Ectodermal cell (in vitro differentiated cells): ENCODE results near the gene NAA40.
A peak's percentile ranks its signal among the peaks of the same experiment; 100 is the strongest.

Experiments
- H3K27ac ChIP-seq: 2 replicates; pipeline ENCODE4 v1.7.0; 2013; ENCODE audit warnings: mild to moderate bottlenecking, low read depth, low read length; ENCODE audit not compliant: insufficient read depth, poor library complexity, severe bottlenecking
- H3K27me3 ChIP-seq: 2 replicates; pipeline ENCODE4 v1.7.0; 2013; ENCODE audit warnings: mild to moderate bottlenecking, low read length; ENCODE audit not compliant: insufficient read depth, control insufficient read depth, poor library complexity, severe bottlenecking
- H3K36me3 ChIP-seq: one replicate; pipeline ENCODE4 v1.7.0; 2013; ENCODE audit warnings: low read length; ENCODE audit not compliant: control insufficient read depth, insufficient read depth
- H3K4me1 ChIP-seq: one replicate; pipeline ENCODE4 v1.7.0; 2013; ENCODE audit warnings: low read length; ENCODE audit not compliant: control insufficient read depth, insufficient read depth
- H3K4me3 ChIP-seq: 2 replicates; pipeline ENCODE4 v1.7.0; 2013; ENCODE audit warnings: low read depth, low read length, control low read depth; ENCODE audit not compliant: insufficient read depth
- H3K9me3 ChIP-seq: 2 replicates; pipeline ENCODE4 v1.7.0; 2013; ENCODE audit warnings: mild to moderate bottlenecking, low read length, moderate library complexity; ENCODE audit not compliant: control insufficient read depth
- WGBS, 2 experiments: methylation state at CpG; one replicate each; pipeline ENCODE4 v1.1.7; 2013; ENCODE audit warnings: missing lambda C conversion rate in 2 of 2; 5-methylcytosine and 5-hydroxymethylcytosine counted together

NAA40 gene

DNA sequence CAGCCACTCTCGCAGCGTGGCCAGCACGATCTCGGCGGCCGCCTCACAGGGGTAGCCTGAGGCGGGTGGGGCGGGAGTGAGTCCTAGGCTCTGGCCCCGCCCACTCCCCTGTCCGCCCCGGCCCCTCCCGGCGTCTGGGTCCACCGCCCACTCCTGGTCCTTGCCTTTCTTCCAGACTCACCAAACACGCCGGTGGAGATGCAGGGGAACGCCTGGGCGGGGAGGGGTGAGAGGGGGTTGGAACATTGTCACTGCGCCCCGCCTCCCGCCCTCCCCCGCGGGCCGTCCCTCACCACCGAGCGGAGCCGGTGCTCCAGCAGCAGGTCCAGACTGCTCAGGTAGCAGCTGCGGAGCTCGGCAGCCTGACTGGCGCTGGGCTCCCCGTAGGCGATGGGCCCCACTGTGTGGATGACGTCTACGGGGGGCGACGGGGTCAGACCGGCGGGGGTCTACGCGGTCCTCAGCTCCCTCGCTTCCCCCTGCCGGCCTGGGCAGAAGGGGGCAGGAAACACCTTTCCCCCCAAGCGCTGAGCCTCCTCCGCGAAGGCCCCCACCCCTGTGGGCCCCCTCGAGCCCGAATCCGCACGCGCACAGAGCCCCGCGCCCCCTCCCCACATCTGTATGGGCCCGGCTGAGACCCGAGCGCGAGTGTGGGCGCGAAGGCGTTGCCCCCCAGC, 60.7 kb downstream of the NAA40 start:
- Histone ChIP-seq H3K27ac (no peak overlapping the region), H3K4me1 (peaks cover 22% of the 10 kb centered on the region), H3K9me3 (no peaks in the 10 kb centered on the region), H3K27me3 (peaks cover 36% of the 10 kb centered on the region), H3K4me3 (peak overlapping the region; percentile 15), H3K36me3 (peaks cover 14% of the 10 kb centered on the region)
- WGBS, 2 experiments, result 2% methylated on average over 59 of the region's 59 CpGs

DNA sequence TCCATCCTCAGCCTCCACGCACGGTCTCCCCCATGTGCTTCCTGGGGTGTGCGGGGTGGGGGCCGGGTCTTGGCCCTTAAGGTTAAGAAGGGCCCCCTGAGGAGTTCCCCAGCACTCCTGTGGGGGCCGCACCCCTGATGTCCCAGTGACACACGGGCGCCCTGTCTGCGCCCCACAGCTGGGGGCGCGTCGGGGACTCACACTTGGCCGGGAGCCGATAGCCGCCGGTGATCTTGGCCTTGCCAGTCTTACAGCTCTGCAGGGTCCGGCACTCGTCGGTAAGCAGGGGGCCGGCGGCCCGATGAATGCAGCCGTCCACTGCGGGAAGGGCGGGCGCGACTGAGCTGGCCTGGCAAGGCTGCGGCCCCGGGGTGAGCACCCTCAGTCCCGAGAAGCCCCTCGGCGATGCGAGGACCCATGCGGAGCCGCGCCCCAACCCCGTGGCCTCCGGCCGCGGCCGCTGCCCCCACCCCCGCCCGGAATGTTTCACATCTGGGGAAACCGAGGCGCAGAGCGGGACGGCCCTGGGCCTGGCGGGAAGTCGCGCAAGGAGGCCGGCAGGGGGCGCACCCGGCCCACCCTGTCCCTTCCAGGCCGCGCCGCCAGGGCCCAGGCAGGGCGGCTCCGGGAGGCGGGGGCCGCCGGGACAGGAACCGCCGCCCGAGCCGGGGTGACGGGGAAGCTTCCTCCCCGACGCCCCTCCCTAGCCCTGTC, 61.4 kb downstream of the NAA40 start:
- Histone ChIP-seq H3K27ac (no peak overlapping the region), H3K27me3 (peaks cover 42% of the 10 kb centered on the region), H3K4me1 (peaks cover 22% of the 10 kb centered on the region), H3K36me3 (peaks cover 14% of the 10 kb centered on the region), H3K9me3 (no peaks in the 10 kb centered on the region), H3K4me3 (peak overlapping the region; percentile 15)
- WGBS, 2 experiments, result 2 to 3% methylated on average over 67 of the region's 67 CpGs

DNA sequence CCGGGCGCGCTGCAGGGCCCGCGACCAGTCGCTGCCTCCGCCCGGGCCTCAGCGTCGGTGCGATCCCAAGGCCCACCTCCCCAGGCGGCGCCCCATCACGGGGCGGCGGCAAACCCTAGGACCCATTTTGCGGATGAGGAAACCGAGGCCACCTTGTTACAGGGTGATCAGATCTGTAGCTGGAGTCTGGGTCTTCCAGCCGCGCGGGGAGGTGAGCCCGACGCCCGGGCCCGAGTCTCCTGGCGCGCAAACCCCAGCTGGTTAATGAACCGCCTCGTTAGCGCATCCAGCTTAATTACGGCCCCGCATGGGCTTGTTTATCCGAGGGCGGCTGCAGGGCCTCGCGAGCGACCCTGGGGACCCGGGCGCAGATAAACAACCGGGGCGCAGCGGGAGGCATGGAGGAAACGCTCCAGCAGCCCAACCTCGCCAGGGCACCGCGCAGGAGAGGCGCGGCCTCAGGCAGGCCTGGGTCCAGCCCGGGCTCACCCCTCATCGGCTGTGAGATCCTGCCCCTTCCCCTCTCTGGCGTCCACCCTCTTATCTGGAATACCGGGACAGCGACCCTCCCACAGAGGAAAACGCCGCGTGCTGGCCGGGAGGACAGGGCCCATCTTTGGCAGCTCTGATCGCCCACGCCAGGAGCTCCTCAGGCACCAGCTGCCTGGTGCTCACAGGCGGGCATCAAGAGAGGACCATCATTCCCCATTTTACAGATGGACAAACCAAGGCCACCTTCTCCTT, 62.1 kb downstream of the NAA40 start:
- Histone ChIP-seq H3K4me3 (no peak overlapping the region), H3K27me3 (peaks cover 49% of the 10 kb centered on the region), H3K4me1 (peaks cover 22% of the 10 kb centered on the region), H3K36me3 (peaks cover 14% of the 10 kb centered on the region), H3K9me3 (no peaks in the 10 kb centered on the region), H3K27ac (no peak overlapping the region)
- WGBS, 2 experiments, result 70% methylated on average over 60 of the region's 60 CpGs

DNA sequence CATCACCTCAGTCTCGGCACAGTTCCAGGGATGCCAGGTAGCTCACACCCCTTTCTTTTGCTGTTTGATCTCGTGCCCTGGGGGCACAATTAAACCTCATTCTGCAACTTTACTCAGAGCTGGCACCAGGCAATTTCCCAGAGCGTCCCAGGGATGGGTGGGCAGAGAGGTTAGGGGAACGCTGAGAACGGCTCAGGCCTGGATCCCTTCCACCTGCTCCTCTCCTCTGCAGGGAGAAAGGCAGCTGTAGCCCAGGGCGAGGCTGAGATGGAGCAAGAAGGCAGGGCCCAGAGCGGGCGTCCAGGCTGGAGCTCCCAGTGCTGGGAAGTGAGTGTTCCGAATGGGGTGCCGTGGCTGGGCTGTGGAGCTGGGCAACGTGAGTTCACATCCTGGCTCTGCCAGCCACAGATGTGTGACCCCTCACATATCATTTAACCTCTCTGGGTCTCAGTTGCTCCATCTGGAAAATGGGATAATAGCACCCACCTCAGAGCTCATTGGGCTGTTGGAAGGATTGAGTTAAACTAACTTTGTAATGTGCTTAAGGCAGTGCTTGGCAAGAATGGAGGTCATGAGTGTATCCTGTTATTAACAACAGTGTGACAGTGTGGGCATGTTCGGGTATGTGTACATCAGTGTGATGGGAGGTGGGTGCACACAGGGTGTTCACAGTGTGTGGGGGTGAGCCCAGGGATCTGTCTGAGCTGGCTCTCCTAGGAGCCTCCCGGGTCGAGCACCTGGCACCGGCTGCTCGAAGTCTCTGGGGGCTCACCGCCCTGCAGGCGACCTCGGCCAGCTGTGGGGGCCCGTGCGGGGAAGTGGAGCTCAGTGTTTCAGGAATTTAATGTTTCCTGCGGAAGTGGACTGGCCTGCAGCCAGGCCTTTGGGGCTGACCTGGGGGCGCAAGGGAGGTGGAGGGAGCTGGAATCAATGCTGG, 63.0 kb downstream of the NAA40 start:
- H3K9me3 ChIP-seq, result no peaks in the 10 kb centered on the region
- no peak overlapping the region for H3K4me3 ChIP-seq
- peaks cover 25% of the 10 kb centered on the region for H3K4me1 ChIP-seq
- H3K27ac ChIP-seq, result no peak overlapping the region
- H3K36me3 ChIP-seq, result peaks cover 13% of the 10 kb centered on the region
- 89 to 92% methylated on average over 23 of the region's 23 CpGs for WGBS, 2 experiments
- H3K27me3 ChIP-seq, result peaks cover 57% of the 10 kb centered on the region

DNA sequence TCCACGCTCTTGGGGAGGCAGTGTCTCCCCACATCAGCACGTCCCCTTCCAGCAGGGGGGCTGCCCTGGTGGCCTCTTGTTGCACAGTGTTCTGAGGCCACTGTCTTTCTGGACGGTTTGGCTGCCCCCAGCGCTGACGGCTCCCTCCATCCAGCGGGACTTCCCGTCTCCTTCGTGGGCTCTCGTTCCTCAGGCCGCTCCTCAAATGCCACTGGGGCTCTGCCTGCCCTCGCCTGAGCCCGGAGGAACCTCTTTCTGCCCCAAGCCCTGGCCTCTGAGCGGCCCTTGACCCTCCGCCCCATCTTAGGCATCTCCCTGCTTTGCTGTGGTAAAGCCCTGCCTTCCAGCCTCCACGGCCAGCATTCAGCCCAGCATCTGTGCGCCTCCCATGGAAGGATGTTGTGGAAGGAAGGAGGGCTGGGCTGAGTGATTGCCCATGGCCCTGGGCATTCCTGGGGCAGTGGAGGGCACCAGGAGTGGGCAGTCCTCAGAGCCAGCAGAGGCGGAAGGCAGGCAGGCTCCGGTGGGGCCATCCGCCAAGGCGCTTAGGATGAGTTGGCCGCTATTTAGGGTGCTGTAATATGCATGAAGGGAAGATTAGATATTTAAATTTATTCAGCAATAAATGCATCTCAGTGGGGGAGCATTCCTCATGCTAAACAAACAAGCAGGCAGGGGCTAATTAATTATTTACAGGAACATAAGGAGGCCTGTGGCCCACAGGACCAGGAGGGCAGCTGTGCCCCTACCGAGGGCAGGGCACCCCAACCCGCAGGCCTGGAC, 65.2 kb downstream of the NAA40 start:
- H3K27me3 ChIP-seq, result peaks cover 73% of the 10 kb centered on the region
- H3K4me1 ChIP-seq, result peaks cover 20% of the 10 kb centered on the region
- H3K27ac ChIP-seq, result no peak overlapping the region
- H3K36me3 ChIP-seq, result no peaks in the 10 kb centered on the region
- no peak overlapping the region for H3K4me3 ChIP-seq
- WGBS, 2 experiments, result 82 to 84% methylated on average over 23 of the region's 23 CpGs
- no peaks in the 10 kb centered on the region for H3K9me3 ChIP-seq

DNA sequence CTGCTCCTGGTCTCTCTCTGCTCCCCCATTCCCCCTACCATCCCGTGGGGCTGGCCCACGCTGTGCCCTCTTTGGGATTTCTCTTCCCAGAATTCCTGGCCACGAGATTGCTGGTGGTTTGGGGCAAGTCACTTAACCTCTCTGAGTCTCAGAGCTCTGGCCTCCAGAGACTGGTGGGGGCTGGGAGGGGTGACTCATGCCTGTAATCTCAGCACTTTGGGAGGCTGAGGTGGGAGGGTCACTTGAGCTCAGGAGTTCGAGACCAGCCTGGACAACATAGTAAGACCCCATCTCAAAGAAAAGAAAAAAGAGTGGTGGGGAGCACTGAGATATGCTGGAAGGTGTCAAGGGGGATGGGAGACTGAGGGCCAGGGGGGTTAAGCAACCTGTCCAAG, 65.8 kb downstream of the NAA40 start:
- H3K4me3 ChIP-seq, result no peak overlapping the region
- peaks cover 19% of the 10 kb centered on the region for H3K4me1 ChIP-seq
- WGBS, 2 experiments, result 77 to 85% methylated on average over 4 of the region's 4 CpGs
- peaks cover 73% of the 10 kb centered on the region for H3K27me3 ChIP-seq
- H3K36me3 ChIP-seq, result no peaks in the 10 kb centered on the region
- H3K27ac ChIP-seq, result no peak overlapping the region
- H3K9me3 ChIP-seq, result no peaks in the 10 kb centered on the region

DNA sequence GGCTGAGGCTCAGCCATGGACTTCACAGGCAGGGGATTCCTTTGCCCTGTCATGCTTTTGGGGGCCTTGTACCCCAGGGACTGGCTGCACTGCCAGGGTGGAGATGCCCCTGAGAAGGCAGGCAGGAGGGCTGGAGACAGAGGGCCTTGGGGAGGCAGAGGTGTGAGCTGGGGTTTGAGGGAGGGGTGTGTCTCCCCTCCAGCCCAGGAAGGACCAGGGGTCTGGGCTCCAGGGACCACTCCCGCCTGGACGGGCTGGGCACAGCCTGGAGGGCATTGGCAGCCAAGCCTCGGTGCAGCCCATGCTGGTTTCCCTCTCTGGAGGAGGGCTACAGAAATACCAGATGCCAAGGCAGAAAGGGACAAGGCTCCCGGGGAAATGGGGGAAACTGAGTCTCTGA, 66.9 kb downstream of the NAA40 start:
- Histone ChIP-seq H3K27me3 (peaks cover 65% of the 10 kb centered on the region), H3K36me3 (no peaks in the 10 kb centered on the region), H3K4me3 (no peak overlapping the region), H3K4me1 (peaks cover 15% of the 10 kb centered on the region), H3K9me3 (no peaks in the 10 kb centered on the region), H3K27ac (no peak overlapping the region)
- WGBS, 2 experiments, result 94 to 96% methylated on average over 4 of the region's 4 CpGs

DNA sequence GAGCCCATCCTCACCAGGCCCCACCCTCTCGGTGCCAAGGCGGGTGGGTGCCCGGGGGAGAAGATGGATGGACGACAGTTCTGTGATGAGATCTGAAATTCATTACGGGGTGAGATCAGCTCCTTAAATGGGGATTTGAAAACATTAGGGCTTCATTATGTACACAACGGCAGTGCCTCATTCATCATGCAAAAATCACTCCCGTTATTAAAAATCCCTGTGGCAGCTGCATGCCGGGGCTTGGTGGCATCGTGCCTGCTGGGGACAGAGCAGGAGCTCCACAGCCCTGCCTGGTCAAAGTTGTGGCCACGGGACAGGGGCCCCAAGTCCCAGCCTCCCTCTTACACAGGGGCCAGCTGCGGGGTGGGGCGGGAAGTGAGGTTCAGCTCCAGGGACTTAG, 67.6 kb downstream of the NAA40 start:
- Histone ChIP-seq H3K4me1 (peaks cover 15% of the 10 kb centered on the region), H3K27ac (no peak overlapping the region), H3K27me3 (peaks cover 60% of the 10 kb centered on the region), H3K9me3 (no peaks in the 10 kb centered on the region), H3K4me3 (no peak overlapping the region), H3K36me3 (no peaks in the 10 kb centered on the region)
- WGBS, 2 experiments, result 86 to 88% methylated on average over 12 of the region's 12 CpGs
